Gastrocnemius medialis (tissue), 4 donors: ENCODE measurements around the gene EHBP1L1. TPM values are rescaled to one million over a fixed set of nuclear protein-coding genes. Genes with fewer than 3 reads are reported as not detected.

ENCODE experiments used
- ATAC-seq, 2 donors: fragments of 150-250 bp; one replicate each; pipeline ENCODE4 v1.9.1; 2016
- DNase-seq, 2 donors: peaks; one replicate each; pipeline ENCODE4 v3.0.0-alpha.2; 2019
- H3K27ac ChIP-seq, 4 donors: fragments of 200-600 bp; sonication (generic); 1 replicate in 1 of 4; 2 replicates in 3 of 4; pipeline ENCODE4 v1.5.1; 2016 to 2018; ENCODE audit warnings: mild to moderate bottlenecking in 2 of 4, moderate library complexity in 1 of 4
- H3K27me3 ChIP-seq, 3 donors: fragments of 200-600 bp; sonication (generic) in 2 of 3; 1 replicate in 1 of 3; 2 replicates in 2 of 3; pipeline versions ENCODE4 v1.5.1 to v1.6.0; 2016 to 2019; ENCODE audit warnings: mild to moderate bottlenecking in 1 of 3, moderate library complexity in 1 of 3
- H3K36me3 ChIP-seq, 2 donors: fragments of 200-600 bp; sonication (generic) in 1 of 2; one replicate each; pipeline ENCODE4 v1.5.1; 2017 to 2018
- H3K4me1 ChIP-seq, 2 donors: fragments of 200-600 bp; sonication (generic) in 1 of 2; one replicate each; pipeline ENCODE4 v1.5.1; 2016 to 2017; ENCODE audit warnings: mild to moderate bottlenecking in 2 of 2
- H3K4me3 ChIP-seq, 4 donors: fragments of 200-600 bp; sonication (generic) in 3 of 4; 1 replicate in 1 of 4; 2 replicates in 3 of 4; pipeline ENCODE4 v1.5.1; 2016 to 2019; ENCODE audit warnings: mild to moderate bottlenecking in 2 of 4
- H3K9me3 ChIP-seq, 3 donors: fragments of 200-600 bp; sonication (generic) in 2 of 3; 1 replicate in 1 of 3; 2 replicates in 2 of 3; pipeline ENCODE4 v1.5.1; 2016 to 2019
- CTCF ChIP-seq, 5 experiments: fragments of 450-650 bp in 3 of 5; fragments of 200-600 bp in 2 of 5; sonication (generic) in 2 of 5; IDR thresholded peaks in 4 of 5; conservative IDR thresholded peaks in 1 of 5; 1 replicate in 4 of 5; 2 replicates in 1 of 5; pipeline ENCODE4 v1.5.1; 2016 to 2019; ENCODE audit warnings: antibody characterized with exemption in 5 of 5, mild to moderate bottlenecking in 3 of 5, moderate library complexity in 3 of 5
- POLR2A ChIP-seq, 2 donors: fragments of 450-650 bp; IDR thresholded peaks; one replicate each; pipeline ENCODE4 v1.6.1; 2017; ENCODE audit warnings: antibody characterized with exemption in 2 of 2, mild to moderate bottlenecking in 2 of 2, moderate library complexity in 2 of 2
- in situ Hi-C, 4 donors: fragments of 200-750 bp; cut with MboI; loops; one replicate each; pipeline versions ENCODE4 v1.15.0 to v1.8.0; 2017; ENCODE audit warnings: low sequenced_read_pairs in 4 of 4
- intact Hi-C: fragments of 100-400 bp; cut with DNase I; formaldehyde crosslinking; loops from one replicate; pipeline ENCODE4 v1.15.1; 2023; ENCODE audit warnings: low total_unique reads
- total RNA-seq, 4 donors: library from RNA; depleted of rRNA; stranded (reverse); fragments of >200 nt; gene quantifications; one replicate each; pipeline versions ENCODE4 v1.1.0 to v1.2.3, GENCODE V29; 2016

EHBP1L1 gene
- total RNA-seq, 4 donors from 2014 or later, result 191 to 374 (median 250) TPM

- in situ Hi-C loops, result no loop called here
- Histone ChIP-seq H3K27me3 (no peaks in the 10 kb centered on the region), H3K9me3 (no peaks in the 10 kb centered on the region), H3K4me3 (no peak overlapping the region), H3K36me3 (peaks cover 0 to 6% of the 10 kb centered on the region in 2 donors), H3K4me1 (peaks cover 0 to 3% of the 10 kb centered on the region in 2 donors), H3K27ac (no peak overlapping the region)
- DNase-seq, result no peak
- intact Hi-C loops, result no loop called here
- no peak for ATAC-seq
- TF ChIP-seq CTCF (IDR thresholded peaks at IDR 0.05 in 4 of 5, conservative IDR thresholded peaks at IDR 0.05 in 1 of 5) (no peak), POLR2A (IDR thresholded peaks at IDR 0.05) (no peak)
Observed at GRCh38 chr11:65548395-65548794, 27.5 kb upstream of the EHBP1L1 start.

GRCh38 chr11:65549096-65549495, 26.8 kb upstream of the EHBP1L1 start:
- ATAC-seq (no peak), DNase-seq (no peak)
- Histone ChIP-seq H3K4me1 (peaks cover 0 to 3% of the 10 kb centered on the region in 2 donors), H3K27ac (no peak overlapping the region), H3K9me3 (no peaks in the 10 kb centered on the region), H3K4me3 (no peak overlapping the region), H3K27me3 (no peaks in the 10 kb centered on the region), H3K36me3 (peaks cover 0 to 6% of the 10 kb centered on the region in 2 donors)
- intact Hi-C loops (no loop called here), in situ Hi-C loops (no loop called here)
- TF ChIP-seq POLR2A (IDR thresholded peaks at IDR 0.05), result no peak
- TF ChIP-seq CTCF (IDR thresholded peaks at IDR 0.05 in 4 of 5, conservative IDR thresholded peaks at IDR 0.05 in 1 of 5), result no peak

- TF ChIP-seq POLR2A (IDR thresholded peaks at IDR 0.05) (no peak), CTCF (IDR thresholded peaks at IDR 0.05 in 4 of 5, conservative IDR thresholded peaks at IDR 0.05 in 1 of 5) (peak in 4 of 5 experiments; percentile 6 to 48 (median 36))
- ATAC-seq, result peak; percentile 56 to 59
- Histone ChIP-seq H3K9me3 (no peaks in the 10 kb centered on the region), H3K27me3 (no peaks in the 10 kb centered on the region), H3K4me3 (no peak overlapping the region), H3K36me3 (peaks cover 0 to 6% of the 10 kb centered on the region in 2 donors), H3K27ac (peak overlapping the region in 2 of 4 donors; percentile 33 to 43), H3K4me1 (peaks cover 19% of the 10 kb centered on the region in 2 donors)
- intact Hi-C loops, result no loop called here
- peak in 1 of 2 donors; percentile 58 for DNase-seq
- in situ Hi-C loops, result no loop called here
Observed at GRCh38 chr11:65551572-65552387, 24.1 kb upstream of the EHBP1L1 start.

- Histone ChIP-seq H3K36me3 (peaks cover 0 to 6% of the 10 kb centered on the region in 2 donors), H3K9me3 (no peaks in the 10 kb centered on the region), H3K4me3 (no peak overlapping the region), H3K27ac (peak overlapping the region in 2 of 4 donors; percentile 33 to 43), H3K4me1 (peaks cover 25 to 26% of the 10 kb centered on the region in 2 donors), H3K27me3 (no peaks in the 10 kb centered on the region)
- DNase-seq (no peak), ATAC-seq (peak; percentile 12 to 22)
- in situ Hi-C loops, result no loop called here
- TF ChIP-seq CTCF (IDR thresholded peaks at IDR 0.05 in 4 of 5, conservative IDR thresholded peaks at IDR 0.05 in 1 of 5) (no peak), POLR2A (IDR thresholded peaks at IDR 0.05) (no peak)
- intact Hi-C loops, result no loop called here
Observed at GRCh38 chr11:65552388-65552951, 23.4 kb upstream of the EHBP1L1 start.
